ENCODE data around the gene EIF3I.

Gene EIF3I

GRCh38 chr1:32186077-32186476, 36.1 kb upstream of the EIF3I start:
- Histone ChIP-seq H3K4me1 (ENCODE audit: control insufficient read depth, insufficient read depth, low read length) (peaks cover 19% of the 10 kb centered on the region), H3K4me3 (ENCODE audit: low read length) (no peak overlapping the region), H3K9ac (ENCODE audit: low read depth, low read length) (no peak overlapping the region), H3K27me3 (ENCODE audit: control insufficient read depth, insufficient read depth, low read length) (no peaks in the 10 kb centered on the region), H3K4me2 (ENCODE audit: low read length) (no peak overlapping the region), H3K9me3 (replicated peaks; ENCODE audit: low read length) (no peaks in the 10 kb centered on the region), H3K36me3 (ENCODE audit: insufficient read depth, low read length) (peaks cover 76% of the 10 kb centered on the region)

GRCh38 chr1:32186491-32186890, 35.7 kb upstream of the EIF3I start:
- no peaks in the 10 kb centered on the region for H3K9me3 ChIP-seq (replicated peaks; ENCODE audit: low read length)
- peaks cover 15% of the 10 kb centered on the region for H3K4me1 ChIP-seq (ENCODE audit: control insufficient read depth, insufficient read depth, low read length)
- H3K36me3 ChIP-seq (ENCODE audit: insufficient read depth, low read length), result peaks cover 76% of the 10 kb centered on the region

GRCh38 chr1:32187850-32188249, 34.4 kb upstream of the EIF3I start:
- Histone ChIP-seq H3K4me2 (ENCODE audit: low read length) (no peak overlapping the region), H3K4me1 (ENCODE audit: control insufficient read depth, insufficient read depth, low read length) (peaks cover 7% of the 10 kb centered on the region), H3K27me3 (ENCODE audit: control insufficient read depth, insufficient read depth, low read length) (no peaks in the 10 kb centered on the region), H3K36me3 (ENCODE audit: insufficient read depth, low read length) (peaks cover 85% of the 10 kb centered on the region), H3K4me3 (ENCODE audit: low read length) (no peak overlapping the region), H3K9me3 (replicated peaks; ENCODE audit: low read length) (no peaks in the 10 kb centered on the region), H3K9ac (ENCODE audit: low read depth, low read length) (no peak overlapping the region)

More at GRCh38 chr1:32186491-32186890, 35.7 kb upstream of the EIF3I start:
- no peaks in the 10 kb centered on the region for H3K27me3 ChIP-seq (ENCODE audit: control insufficient read depth, insufficient read depth, low read length)
- no peak overlapping the region for H3K9ac ChIP-seq (ENCODE audit: low read depth, low read length)
- no peak overlapping the region for H3K4me3 ChIP-seq (ENCODE audit: low read length)
- H3K4me2 ChIP-seq (ENCODE audit: low read length), result no peak overlapping the region

GRCh38 chr1:32192220-32192948, 29.8 kb upstream of the EIF3I start:
- Histone ChIP-seq H3K9ac (ENCODE audit: low read depth, low read length) (no peak overlapping the region), H3K4me3 (ENCODE audit: low read length) (no peak overlapping the region)

GRCh38 chr1:32194984-32195383, 27.2 kb upstream of the EIF3I start:
- no peak overlapping the region for H3K9ac ChIP-seq (ENCODE audit: low read depth, low read length)
- H3K36me3 ChIP-seq (ENCODE audit: insufficient read depth, low read length), result peaks cover 89% of the 10 kb centered on the region
- no peaks in the 10 kb centered on the region for H3K9me3 ChIP-seq (replicated peaks; ENCODE audit: low read length)

More at GRCh38 chr1:32192220-32192948, 29.8 kb upstream of the EIF3I start:
- Histone ChIP-seq H3K4me2 (ENCODE audit: low read length) (no peak overlapping the region), H3K4me1 (ENCODE audit: control insufficient read depth, insufficient read depth, low read length) (peaks cover 12% of the 10 kb centered on the region), H3K36me3 (ENCODE audit: insufficient read depth, low read length) (peaks cover 98% of the 10 kb centered on the region), H3K9me3 (replicated peaks; ENCODE audit: low read length) (no peaks in the 10 kb centered on the region), H3K27me3 (ENCODE audit: control insufficient read depth, insufficient read depth, low read length) (no peaks in the 10 kb centered on the region)

GRCh38 chr1:32195531-32195930, 26.7 kb upstream of the EIF3I start:
- Histone ChIP-seq H3K36me3 (ENCODE audit: insufficient read depth, low read length) (peaks cover 84% of the 10 kb centered on the region), H3K4me1 (ENCODE audit: control insufficient read depth, insufficient read depth, low read length) (peaks cover 25% of the 10 kb centered on the region), H3K9me3 (replicated peaks; ENCODE audit: low read length) (no peaks in the 10 kb centered on the region), H3K4me3 (ENCODE audit: low read length) (no peak overlapping the region), H3K4me2 (ENCODE audit: low read length) (no peak overlapping the region), H3K9ac (ENCODE audit: low read depth, low read length) (no peak overlapping the region), H3K27me3 (ENCODE audit: control insufficient read depth, insufficient read depth, low read length) (no peaks in the 10 kb centered on the region)

More at GRCh38 chr1:32194984-32195383, 27.2 kb upstream of the EIF3I start:
- Histone ChIP-seq H3K4me1 (ENCODE audit: control insufficient read depth, insufficient read depth, low read length) (peaks cover 20% of the 10 kb centered on the region), H3K4me2 (ENCODE audit: low read length) (no peak overlapping the region), H3K27me3 (ENCODE audit: control insufficient read depth, insufficient read depth, low read length) (no peaks in the 10 kb centered on the region), H3K4me3 (ENCODE audit: low read length) (no peak overlapping the region)

- H3K4me1 ChIP-seq (ENCODE audit: control insufficient read depth, insufficient read depth, low read length), result peaks cover 32% of the 10 kb centered on the region
These were observed 26.0 kb upstream of the EIF3I start for GRCh38 chr1:32195972-32196823.

GRCh38 chr1:32197074-32197473, 25.1 kb upstream of the EIF3I start:
- Histone ChIP-seq H3K4me2 (ENCODE audit: low read length) (no peak overlapping the region), H3K4me1 (ENCODE audit: control insufficient read depth, insufficient read depth, low read length) (peaks cover 39% of the 10 kb centered on the region), H3K9me3 (replicated peaks; ENCODE audit: low read length) (no peaks in the 10 kb centered on the region), H3K36me3 (ENCODE audit: insufficient read depth, low read length) (peaks cover 69% of the 10 kb centered on the region), H3K27me3 (ENCODE audit: control insufficient read depth, insufficient read depth, low read length) (no peaks in the 10 kb centered on the region), H3K9ac (ENCODE audit: low read depth, low read length) (no peak overlapping the region), H3K4me3 (ENCODE audit: low read length) (no peak overlapping the region)

More at GRCh38 chr1:32195972-32196823, 26.0 kb upstream of the EIF3I start:
- peaks cover 78% of the 10 kb centered on the region for H3K36me3 ChIP-seq (ENCODE audit: insufficient read depth, low read length)
- no peak overlapping the region for H3K9ac ChIP-seq (ENCODE audit: low read depth, low read length)
- no peaks in the 10 kb centered on the region for H3K27me3 ChIP-seq (ENCODE audit: control insufficient read depth, insufficient read depth, low read length)
- H3K4me3 ChIP-seq (ENCODE audit: low read length), result no peak overlapping the region
- H3K4me2 ChIP-seq (ENCODE audit: low read length), result no peak overlapping the region
- H3K9me3 ChIP-seq (replicated peaks; ENCODE audit: low read length), result no peaks in the 10 kb centered on the region

- no peak overlapping the region for H3K4me2 ChIP-seq (ENCODE audit: low read length)
- peaks cover 39% of the 10 kb centered on the region for H3K4me1 ChIP-seq (ENCODE audit: control insufficient read depth, insufficient read depth, low read length)
These were observed 24.4 kb upstream of the EIF3I start for GRCh38 chr1:32197837-32198236.

GRCh38 chr1:32198237-32199042, 23.8 kb upstream of the EIF3I start:
- Histone ChIP-seq H3K4me2 (ENCODE audit: low read length) (no peak overlapping the region), H3K36me3 (ENCODE audit: insufficient read depth, low read length) (peaks cover 55% of the 10 kb centered on the region), H3K27me3 (ENCODE audit: control insufficient read depth, insufficient read depth, low read length) (no peaks in the 10 kb centered on the region), H3K9me3 (replicated peaks; ENCODE audit: low read length) (no peaks in the 10 kb centered on the region), H3K9ac (ENCODE audit: low read depth, low read length) (no peak overlapping the region), H3K4me3 (ENCODE audit: low read length) (no peak overlapping the region), H3K4me1 (ENCODE audit: control insufficient read depth, insufficient read depth, low read length) (peaks cover 39% of the 10 kb centered on the region)

More at GRCh38 chr1:32197837-32198236, 24.4 kb upstream of the EIF3I start:
- Histone ChIP-seq H3K36me3 (ENCODE audit: insufficient read depth, low read length) (peaks cover 61% of the 10 kb centered on the region), H3K4me3 (ENCODE audit: low read length) (no peak overlapping the region), H3K9ac (ENCODE audit: low read depth, low read length) (no peak overlapping the region), H3K27me3 (ENCODE audit: control insufficient read depth, insufficient read depth, low read length) (no peaks in the 10 kb centered on the region), H3K9me3 (replicated peaks; ENCODE audit: low read length) (no peaks in the 10 kb centered on the region)

Data from skeletal muscle satellite cell (primary cell).